NCI-H748 (cell line): ENCODE measurements around the gene RESP18.

Experiments used
- DNase-seq: peaks from one replicate; lab custom pipeline; 2025; ENCODE audit not compliant: unreplicated experiment; lab: John Stamatoyannopoulos, UW

The RESP18 gene

GRCh38 chr2:219332542-219332941 is at the start of gene RESP18:
Gene RESP18, minus strand, starts transcription at chr2:219332744.
- no peak for DNase-seq

- no peak for DNase-seq
Observed at GRCh38 chr2:219381448-219381847, 48.9 kb upstream of the RESP18 start.

- DNase-seq = no peak
Observed at GRCh38 chr2:219380926-219381325, 48.4 kb upstream of the RESP18 start.

GRCh38 chr2:219378163-219378851 is 45.8 kb upstream of the RESP18 start:
- DNase-seq = no peak

- DNase-seq = no peak
Observed at GRCh38 chr2:219369447-219369861, 36.9 kb upstream of the RESP18 start.

GRCh38 chr2:219368690-219369191 is 36.2 kb upstream of the RESP18 start:
- no peak for DNase-seq

- no peak for DNase-seq
Observed at GRCh38 chr2:219362524-219363164, 30.1 kb upstream of the RESP18 start.

GRCh38 chr2:219362072-219362471 is 29.5 kb upstream of the RESP18 start:
- DNase-seq = no peak

- DNase-seq = peak; percentile 24
Observed at GRCh38 chr2:219358170-219359075, 25.9 kb upstream of the RESP18 start.

GRCh38 chr2:219356834-219357233 is 24.3 kb upstream of the RESP18 start:
- DNase-seq = no peak

GRCh38 chr2:219354582-219354981 is 22.0 kb upstream of the RESP18 start:
- no peak for DNase-seq

- no peak for DNase-seq
Observed at GRCh38 chr2:219353129-219353528, 20.6 kb upstream of the RESP18 start.

- DNase-seq = peak; percentile 70
Observed at GRCh38 chr2:219352448-219353023, 20.0 kb upstream of the RESP18 start.

GRCh38 chr2:219350710-219351221 is 18.2 kb upstream of the RESP18 start:
- DNase-seq = peak; percentile 58

- DNase-seq = no peak
Observed at GRCh38 chr2:219350215-219350614, 17.7 kb upstream of the RESP18 start.

GRCh38 chr2:219344751-219345430 is 12.3 kb upstream of the RESP18 start:
- peak; percentile 30 for DNase-seq

GRCh38 chr2:219335373-219335786 is 2.8 kb upstream of the RESP18 start:
- peak; percentile 50 for DNase-seq

GRCh38 chr2:219334076-219334475 is 1.5 kb upstream of the RESP18 start:
- no peak for DNase-seq

- DNase-seq = no peak
Observed at GRCh38 chr2:219331560-219332213, 857 bp downstream of the RESP18 start.

GRCh38 chr2:219327719-219328118 is 4.8 kb downstream of the RESP18 start:
- DNase-seq = peak; percentile 74
